NCI-H2196 treated with DMSO at 0.1 percent for 48 hours (cell line): Measurements from ENCODE around the gene GINS2.

Experiments used
- DNase-seq: peaks from one replicate; lab custom pipeline; 2025; ENCODE audit not compliant: unreplicated experiment; lab: John Stamatoyannopoulos, UW

Gene GINS2

DNA sequence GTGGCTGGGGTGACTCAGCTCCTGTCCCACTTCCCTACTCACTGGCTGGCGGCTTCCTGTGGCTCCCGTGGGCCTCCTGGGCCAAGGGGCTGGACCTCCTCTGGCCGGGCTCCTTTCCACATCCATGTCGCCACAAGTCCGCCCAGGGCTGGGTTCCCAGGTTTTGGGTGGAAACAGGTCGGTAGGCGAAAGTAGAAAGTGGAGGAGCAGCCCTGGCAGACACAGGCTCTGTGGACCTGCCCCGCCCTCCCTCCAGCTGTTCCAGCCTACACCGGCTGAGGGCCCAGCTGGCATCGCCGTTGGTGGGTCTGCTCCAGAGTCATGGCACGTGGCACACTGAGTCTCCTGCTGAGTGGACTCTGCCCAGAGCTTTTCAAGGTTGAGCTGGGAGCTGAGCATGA, 47.0 kb downstream of the GINS2 start:
- DNase-seq, result no peak

DNA sequence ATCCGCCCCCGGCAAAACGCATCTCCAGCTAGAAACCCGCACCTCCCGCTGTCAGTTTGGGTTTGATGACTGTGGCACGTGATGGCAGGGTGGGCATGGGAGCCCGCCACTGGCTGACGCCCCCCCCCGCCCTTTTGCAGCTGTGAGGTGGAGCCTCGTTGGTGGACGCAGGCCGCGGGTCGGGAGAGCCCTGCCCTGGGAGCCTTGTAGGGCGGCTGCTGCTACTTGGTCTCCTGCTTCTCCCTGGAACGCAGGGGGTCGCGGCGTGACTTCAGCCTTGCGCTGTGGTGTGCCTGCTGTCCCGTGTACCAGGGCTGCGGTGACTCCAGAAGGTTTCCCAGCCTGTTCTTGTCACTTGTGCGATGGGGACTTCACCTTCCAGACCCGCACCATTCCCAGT, 47.4 kb downstream of the GINS2 start:
- no peak for DNase-seq

DNA sequence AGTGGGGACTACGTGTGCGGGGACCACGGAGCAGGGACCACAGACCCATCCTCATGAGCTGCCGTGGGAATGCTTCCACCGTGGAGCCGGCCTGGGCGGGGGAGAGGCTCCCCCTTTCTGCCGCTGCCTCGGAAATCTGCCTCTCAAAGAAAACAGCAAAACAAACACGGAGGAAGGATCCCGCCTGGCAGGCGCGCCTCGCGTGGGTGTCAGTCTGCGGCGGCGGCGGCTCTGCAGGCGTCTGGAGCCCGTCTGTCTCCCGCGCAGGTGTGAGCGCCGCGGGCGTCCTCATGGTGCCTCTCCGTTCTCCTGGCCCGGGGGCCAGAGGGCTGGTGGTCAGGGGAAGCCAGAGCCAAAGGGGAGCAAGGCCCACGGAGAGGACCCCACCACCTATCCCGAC, 48.2 kb downstream of the GINS2 start:
- DNase-seq, result no peak

DNA sequence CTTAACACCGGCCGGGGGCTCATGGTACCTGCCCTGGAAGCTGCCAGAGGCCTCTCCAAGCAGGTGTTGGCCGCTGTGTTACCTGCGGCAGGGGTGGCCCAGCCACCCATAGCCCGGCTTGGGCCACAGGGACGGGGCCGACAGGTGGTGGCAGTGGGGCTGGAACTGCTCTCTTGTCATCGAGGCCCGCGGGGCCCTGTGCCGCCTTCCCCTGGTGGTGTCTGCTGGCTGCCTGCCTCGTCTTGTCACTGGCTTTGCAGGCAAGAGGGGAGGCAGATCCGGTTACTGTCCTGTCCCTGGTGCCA, 48.5 kb downstream of the GINS2 start:
- DNase-seq, result no peak

DNA sequence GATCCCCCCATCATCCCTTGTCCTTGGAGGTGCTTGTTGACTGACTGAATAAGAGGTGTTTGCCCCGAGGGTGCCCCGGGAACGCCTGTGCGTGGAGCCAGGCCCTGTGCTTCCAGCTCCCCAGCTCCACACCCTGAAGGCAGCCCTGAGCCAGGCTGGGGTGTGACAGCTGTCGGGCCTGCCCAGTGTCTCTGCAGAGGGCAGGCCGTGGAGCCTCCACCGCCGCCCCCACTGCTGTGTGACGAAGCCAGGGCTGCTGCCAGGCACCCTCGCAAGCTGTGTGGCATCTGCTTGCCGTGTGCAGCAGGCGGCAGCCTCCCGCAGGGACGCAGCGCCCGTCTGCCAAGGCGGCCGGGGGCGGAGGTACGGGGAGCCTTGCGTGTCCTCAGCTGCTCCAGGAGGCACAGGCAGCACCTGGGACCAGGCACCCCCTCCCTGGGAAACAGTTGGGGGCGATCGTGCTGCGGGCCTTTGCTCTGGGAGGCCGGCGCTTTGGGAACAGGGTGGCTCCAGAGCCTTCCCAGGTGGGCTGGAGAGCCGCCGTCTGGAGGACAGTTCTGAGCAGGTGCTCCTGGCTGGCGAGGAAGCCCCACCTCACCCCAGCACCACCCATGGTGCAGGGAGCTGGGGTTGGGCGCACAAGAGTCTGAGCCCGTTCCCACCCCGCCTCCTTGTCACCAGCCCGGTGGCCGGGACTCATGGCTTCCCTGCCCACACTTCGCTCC, 49.1 kb downstream of the GINS2 start:
- DNase-seq, result peak; percentile 11

DNA sequence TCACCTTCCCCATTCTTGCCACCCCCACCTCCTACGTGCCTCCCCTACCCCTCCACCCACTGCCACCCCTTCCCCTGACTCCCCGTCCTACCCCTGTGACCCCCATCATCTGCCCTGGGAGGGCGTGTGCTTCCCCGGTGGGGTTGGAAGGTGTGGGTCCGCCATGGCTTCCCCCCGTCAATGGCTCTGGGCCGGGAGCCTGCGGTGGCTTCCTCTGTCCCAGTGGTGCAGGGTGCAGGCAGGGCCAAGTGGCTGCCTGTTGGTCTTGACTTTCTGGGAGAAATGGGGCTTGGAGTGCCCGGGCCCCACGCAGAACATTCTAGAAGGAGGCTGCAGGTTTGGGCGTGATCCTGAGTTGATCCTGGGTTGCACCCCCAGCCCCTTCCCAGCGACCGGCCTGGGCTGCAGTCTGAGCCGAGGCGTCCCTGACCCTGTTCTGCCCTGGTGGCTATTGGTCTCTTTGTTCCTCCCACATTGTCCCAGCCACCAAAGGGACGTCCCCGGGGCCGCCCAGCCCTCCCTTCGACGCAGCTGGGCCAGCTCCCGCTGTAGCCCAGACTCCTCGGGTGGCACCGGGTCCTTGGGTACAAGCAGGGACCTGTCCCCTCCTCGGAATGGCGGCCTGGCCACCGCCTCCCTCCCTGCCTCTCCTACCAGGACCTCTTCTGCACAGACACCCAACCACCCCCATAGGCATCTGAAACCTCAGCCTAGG, 49.9 kb downstream of the GINS2 start:
- DNase-seq, result no peak

DNA sequence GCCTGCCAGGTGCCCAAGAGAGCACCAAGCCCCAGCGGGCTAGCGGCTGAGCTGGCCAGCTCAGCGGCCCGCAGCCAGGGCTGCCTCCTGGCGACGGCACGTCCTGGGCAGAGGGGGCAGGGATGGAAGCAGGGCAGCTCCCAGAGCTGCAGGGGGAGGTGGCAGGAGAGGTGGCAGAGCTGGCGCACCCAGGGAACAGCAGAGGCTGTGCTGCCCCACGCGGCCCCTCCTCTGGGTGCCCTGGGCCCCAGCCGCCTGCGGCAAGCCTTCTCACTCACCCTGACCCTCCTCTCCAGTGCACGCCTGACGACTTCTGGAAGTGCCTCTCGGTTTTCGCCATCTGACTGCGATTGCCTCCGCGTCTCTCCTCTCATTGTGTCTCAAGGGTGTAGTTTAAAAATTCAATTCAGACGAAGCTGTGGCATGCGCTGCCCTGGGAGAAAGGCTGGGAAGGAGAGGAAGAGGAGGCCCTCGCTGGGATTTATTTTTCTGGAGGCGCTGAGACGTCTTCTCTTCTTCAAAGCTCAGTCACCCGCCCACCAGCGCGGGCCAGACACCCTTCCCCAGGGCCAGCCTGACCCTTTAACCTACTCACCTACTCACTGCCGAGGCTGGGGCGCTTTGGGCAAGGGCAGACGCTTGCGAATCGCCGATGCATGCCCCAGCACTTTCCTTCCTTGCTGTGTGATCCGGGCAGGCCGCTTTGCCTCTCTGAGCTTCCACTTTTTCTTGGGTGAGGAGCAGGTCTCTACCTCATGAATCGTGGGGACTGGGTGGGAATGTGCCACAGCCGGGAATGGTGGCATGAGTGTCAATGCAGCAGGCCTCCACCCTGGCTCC, 50.7 kb downstream of the GINS2 start:
- no peak for DNase-seq

DNA sequence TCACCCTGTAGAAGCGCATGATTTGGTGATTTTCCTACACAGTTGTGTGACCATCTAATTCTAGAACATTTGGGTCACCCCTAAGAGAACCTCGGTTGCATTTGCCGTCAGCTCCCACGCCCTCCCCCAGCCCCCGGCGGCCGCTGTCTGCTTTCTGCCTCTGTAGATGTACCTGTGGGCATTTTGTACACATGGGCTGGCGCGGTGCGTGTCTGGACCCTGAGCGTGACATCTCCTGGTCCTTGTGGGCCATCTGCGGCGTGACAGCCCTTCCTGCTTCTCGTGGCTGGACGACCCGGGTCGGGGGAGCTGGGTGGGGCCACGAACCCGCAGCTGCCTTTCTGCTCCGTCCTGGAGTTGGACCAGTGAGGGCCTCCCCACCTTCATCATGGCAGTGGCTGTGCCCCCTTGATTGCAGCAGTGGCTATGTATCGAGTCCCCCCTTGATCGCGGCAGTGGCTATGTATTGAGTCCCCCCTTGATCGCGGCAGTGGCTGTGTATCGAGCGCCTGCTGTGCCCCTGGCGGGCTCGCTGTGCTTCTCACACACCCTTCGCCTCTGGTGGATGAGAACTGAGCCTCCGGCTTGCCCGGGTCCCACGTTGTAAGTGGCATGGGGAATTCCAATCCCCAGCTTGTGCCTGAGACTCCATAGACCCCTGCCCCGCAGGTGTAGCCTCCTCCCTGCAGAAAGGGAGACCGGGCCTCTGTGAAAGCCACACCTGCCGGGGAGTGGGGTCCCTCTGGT, 51.5 kb downstream of the GINS2 start:
- no peak for DNase-seq

DNA sequence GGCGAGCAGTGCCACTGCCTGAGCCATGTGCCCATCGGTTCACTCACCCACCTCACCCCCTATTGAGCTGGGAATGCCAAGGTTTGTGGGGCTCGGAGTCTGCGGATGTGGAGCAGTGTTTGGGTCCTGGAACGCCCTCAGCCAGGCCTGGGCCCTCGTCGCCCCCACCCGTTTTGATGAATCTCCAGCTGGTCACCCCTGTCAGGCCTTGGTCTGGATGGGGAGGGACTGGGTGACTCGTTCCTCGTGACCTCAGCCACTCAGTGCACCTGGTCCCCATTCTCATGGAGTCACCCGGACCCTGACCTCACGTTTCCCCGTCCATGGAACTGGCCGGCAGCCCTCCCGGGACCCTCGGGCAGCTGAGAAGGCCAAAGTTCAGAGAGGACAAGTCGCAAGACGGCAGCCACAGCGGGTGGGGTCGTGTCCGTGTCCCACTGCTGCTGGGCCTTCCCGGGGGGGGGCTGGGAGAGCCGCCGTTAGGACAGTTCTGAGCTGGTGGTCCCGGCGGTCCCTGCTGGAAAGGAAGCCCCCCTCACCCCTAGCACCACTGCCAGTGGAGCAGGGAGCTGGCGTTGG, 52.4 kb downstream of the GINS2 start:
- DNase-seq, result no peak

DNA sequence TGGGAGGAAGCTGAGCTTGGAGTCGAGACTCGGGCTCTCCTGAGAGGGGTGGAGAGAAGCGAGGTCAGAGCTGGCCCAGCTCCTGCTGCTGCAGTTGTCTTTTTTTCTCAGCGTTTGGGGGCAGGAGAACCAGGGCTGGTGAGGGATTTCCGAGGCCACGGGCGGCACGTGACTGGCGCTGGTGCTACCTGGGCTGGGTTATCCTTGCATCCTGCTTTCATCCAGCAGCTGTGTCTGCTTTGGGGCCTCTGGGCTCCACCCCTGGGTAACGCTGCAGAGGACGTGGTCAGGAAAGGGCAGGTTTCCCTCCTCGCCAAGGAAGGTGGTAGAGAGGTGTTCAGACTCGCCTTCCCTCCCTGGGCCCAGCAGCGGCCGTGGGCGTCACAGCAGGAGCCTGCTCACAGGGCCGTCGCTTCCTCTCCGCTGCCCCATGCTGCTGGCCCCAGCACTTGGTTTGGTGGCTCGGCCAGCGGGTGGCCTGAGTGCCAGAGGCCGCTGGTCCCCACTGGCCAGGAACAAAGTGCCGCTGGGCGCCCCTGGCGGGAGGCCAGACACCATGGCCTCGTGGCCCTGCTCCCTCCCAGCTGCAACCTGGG, 53.1 kb downstream of the GINS2 start:
- no peak for DNase-seq

DNA sequence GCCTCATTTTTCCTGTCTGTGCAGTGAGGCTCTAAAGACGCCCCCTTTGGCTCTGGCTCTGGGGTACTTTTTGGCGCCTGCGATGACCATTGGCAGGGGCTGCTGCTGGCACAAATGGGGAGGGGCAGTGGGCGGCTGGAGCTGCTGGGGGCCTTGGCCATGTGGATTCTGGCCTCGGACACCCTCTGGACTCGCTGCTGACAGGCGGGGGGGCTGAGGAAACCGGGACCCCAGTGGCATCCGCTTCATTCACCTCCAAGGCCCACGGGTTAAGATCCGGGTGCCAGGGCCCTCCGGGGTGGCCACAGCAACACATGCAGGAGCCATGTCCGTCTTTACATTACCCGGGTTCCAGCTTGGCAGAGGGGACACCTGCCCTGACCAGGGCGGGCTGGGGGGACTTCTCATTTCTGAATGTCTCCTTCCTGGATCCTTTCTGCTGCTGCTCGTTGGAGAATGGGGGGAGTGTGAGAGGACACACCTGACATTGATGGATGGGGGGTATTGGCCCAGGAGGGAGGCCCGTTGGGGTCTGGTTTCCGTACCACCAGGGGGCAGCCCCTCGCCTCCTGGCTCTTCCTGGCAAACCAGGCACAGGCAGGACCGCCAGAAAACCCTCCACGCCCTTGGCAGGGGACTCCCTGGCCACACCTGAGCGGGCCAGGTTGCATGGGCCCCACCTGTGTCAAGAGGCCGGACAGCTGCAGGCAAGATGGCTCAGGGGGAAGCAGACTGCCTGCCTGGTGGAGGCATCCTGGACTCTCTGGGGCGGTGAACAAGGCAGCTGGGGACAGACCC, 53.8 kb downstream of the GINS2 start:
- no peak for DNase-seq

DNA sequence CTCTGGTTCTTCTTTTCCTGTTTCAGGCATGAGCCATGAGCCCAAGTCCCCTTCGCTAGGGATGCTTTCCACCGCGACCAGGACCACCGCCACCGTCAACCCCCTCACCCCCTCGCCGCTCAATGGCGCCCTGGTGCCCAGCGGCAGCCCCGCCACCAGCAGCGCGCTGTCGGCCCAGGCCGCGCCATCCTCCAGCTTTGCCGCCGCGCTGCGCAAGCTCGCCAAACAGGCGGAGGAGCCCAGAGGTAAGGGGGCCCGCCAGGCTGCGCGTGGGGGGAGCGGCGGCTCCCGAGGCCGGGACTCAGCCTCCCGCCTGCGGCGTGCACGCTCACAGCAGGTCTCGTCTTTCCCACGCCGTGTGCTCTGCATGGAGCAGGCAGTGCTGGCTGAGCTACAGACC, 54.9 kb downstream of the GINS2 start:
- no peak for DNase-seq

DNA sequence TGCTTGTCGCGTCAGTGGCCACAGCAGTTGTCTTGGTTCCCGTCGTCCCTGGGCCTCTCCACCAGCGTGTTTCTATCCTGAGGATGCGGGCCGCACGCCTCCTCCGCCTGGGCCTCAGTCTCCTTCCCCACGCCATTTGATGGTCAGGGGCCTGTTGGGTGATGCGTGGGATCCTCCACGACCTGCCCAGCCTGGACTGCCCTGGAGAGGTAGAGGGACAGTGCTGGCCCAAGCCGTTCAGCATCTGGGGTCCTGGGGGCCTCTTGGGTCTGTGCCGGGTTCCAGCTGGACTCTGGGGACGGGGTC, 55.4 kb downstream of the GINS2 start:
- DNase-seq, result no peak

DNA sequence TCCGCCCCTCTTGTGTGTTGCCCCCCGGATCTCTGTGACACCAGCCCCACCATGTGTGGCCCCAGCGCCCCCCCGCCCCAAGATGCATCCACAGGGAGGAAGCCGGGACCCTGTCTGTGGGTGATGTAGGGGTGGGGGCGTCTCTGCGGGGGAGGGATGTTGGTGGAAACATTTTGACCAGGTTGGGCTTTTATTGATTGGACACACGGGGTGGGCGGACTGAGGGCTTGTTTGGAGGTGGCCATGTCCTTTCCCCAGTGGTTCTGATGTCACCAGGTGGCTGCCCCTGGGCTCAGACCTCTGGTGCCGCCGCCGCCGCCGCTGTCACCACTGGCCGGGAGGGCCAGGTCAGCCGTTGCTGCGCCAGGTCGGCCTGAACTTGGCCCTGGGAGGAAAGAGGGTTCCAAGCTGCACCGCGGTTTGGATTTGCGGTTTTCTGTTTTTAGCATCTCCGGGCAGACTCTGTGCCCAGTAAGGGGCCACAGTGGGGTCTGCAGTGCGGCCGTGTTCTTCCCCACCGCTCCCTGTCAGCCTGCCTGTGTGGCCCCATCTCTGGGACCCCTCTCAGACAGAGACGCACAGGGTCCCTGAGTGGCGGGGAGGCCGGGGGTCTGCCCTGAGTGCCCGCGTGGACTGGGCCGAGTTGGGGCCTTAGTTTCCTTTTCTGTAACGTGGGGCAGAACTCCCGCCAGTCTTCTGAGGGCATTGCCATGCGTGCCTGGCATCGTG, 55.9 kb downstream of the GINS2 start:
- no peak for DNase-seq

DNA sequence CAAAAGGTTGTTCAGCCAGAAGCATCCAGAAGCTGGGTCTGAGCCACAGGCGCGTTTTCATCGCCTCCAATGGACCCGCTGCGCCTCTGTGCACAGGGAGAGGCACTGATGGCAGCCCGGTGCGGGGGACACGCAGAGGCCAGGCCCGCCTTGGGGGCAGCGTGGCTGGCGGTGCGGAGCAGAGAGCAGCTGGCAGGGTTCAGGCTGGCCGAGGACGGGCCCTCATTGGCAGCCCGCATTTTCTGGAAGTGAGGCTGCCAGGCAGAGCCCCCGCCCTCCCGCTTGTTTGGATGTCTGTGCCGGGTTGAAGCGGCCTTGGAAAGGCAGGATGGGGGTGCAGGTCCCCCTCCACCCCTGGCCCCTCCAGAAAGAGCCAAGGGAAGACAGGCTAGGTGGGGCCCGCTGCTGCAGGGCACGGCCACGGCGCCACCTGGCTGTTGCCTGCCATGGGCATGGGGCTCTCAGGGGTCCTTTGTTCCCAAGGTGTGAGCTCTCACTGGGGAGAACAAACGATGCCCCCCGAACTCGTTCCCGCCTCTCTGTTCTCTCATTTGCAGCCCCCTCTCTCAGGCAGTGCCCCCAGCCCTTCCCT, 56.9 kb downstream of the GINS2 start:
- DNase-seq, result no peak

DNA sequence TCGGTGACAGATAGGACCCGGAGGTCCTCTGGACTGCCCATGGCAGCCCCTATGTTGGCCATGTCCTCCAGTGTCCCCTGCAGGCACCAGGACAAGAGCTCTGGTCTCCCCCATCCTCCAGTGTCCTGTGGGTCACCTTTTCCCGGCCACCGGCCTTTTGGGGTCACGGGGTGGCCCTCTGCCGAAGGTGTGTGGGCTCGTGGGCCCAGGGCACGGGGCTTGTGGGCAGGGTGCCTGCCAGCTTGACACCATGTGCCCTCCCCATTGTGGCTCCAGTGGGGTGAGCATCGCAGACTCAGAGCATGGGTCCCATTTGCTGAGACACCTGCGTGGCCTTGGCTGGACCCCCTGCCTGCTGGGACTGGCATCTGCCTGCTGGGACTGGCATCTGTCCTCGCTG, 57.5 kb downstream of the GINS2 start:
- DNase-seq, result no peak

DNA sequence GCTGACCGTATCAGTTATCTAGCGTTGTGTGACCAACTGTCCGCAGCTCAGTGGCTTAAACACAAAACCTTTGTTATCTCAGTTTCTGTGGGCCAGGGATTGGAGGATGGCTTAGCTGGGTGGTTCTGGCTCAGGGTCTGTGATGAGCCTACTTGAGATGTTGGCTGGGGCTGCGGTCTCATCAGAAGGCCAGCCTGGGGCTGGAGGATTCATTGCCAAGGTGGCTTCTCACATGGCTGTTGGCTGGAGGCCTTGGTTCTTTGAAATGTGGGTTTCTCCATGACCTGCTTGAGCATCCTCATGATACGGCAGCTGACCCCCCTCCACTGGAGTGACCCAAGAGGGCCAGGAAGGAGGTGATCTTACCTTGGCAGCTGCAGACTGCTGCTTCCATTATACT, 58.9 kb downstream of the GINS2 start:
- DNase-seq, result no peak

DNA sequence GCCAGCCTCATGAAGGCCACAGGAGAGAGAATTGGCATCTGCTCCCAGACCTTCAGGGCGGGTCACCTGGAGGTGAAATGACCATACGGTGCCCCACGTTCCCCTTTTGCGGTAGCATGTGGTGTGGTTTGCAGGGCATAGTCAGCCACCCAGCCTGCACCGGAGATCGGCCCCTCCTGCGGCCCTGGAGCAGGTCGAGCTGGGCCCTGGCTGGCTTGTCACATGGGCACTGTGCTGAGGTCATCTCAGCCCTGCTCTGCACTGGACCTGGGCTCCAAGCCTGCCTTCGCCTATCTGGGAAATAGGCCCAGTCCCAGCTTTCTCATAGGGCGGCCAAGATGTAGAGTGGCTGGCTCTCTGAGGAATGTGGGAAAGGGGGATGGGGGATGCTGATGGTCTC, 59.4 kb downstream of the GINS2 start:
- no peak for DNase-seq

DNA sequence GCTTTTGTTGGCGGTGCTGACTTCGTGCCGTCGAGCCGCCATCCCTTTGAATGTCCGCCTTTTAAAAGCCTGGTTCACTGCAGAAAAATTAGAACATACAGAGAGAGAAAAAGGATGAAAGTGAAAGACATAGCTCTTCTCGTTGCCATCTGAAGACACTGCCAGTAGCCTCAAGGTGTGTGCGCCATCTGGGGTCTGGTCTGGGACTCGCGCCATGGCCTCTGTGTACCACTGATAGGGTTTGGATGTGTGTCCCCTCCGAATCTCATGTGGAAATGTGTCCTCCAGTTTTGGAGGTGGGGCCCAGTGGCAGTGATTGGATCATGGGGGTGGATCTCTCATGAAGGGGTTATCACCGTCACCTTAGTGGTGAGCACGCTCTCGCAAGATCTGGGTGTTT, 60.1 kb downstream of the GINS2 start:
- no peak for DNase-seq
